ENCODE measurements around the gene ETHE1.

The ETHE1 gene

GRCh38 chr19:43489979-43490599 lies 36.9 kb downstream of the ETHE1 start:
- H3K27ac ChIP-seq (ENCODE audit: low read depth, low read length) = no peak overlapping the region
- H3K4me1 ChIP-seq (ENCODE audit: control insufficient read depth, insufficient read depth, low read length) = no peaks in the 10 kb centered on the region
- H3K4me3 ChIP-seq (ENCODE audit: low read length) = no peak overlapping the region
- H3K36me3 ChIP-seq (ENCODE audit: control insufficient read depth, insufficient read depth, low read length) = peaks cover under 1% of the 10 kb centered on the region
- no peak overlapping the region for H3K9ac ChIP-seq (ENCODE audit: low read length)
- H3K27me3 ChIP-seq (ENCODE audit: control insufficient read depth, insufficient read depth, low read length) = no peaks in the 10 kb centered on the region

GRCh38 chr19:43489310-43489709 lies 37.7 kb downstream of the ETHE1 start:
- Histone ChIP-seq H3K27ac (ENCODE audit: low read depth, low read length) (no peak overlapping the region), H3K4me1 (ENCODE audit: control insufficient read depth, insufficient read depth, low read length) (no peaks in the 10 kb centered on the region), H3K9ac (ENCODE audit: low read length) (no peak overlapping the region), H3K27me3 (ENCODE audit: control insufficient read depth, insufficient read depth, low read length) (no peaks in the 10 kb centered on the region), H3K36me3 (ENCODE audit: control insufficient read depth, insufficient read depth, low read length) (no peaks in the 10 kb centered on the region), H3K4me3 (ENCODE audit: low read length) (no peak overlapping the region)

GRCh38 chr19:43488179-43488578 lies 38.8 kb downstream of the ETHE1 start:
- H3K4me3 ChIP-seq (ENCODE audit: low read length) = no peak overlapping the region
- no peak overlapping the region for H3K27ac ChIP-seq (ENCODE audit: low read depth, low read length)

GRCh38 chr19:43486412-43486811 lies 40.6 kb downstream of the ETHE1 start:
- H3K4me1 ChIP-seq (ENCODE audit: control insufficient read depth, insufficient read depth, low read length) = no peaks in the 10 kb centered on the region
- no peaks in the 10 kb centered on the region for H3K27me3 ChIP-seq (ENCODE audit: control insufficient read depth, insufficient read depth, low read length)
- H3K9ac ChIP-seq (ENCODE audit: low read length) = no peak overlapping the region
- no peak overlapping the region for H3K27ac ChIP-seq (ENCODE audit: low read depth, low read length)
- no peak overlapping the region for H3K4me3 ChIP-seq (ENCODE audit: low read length)
- no peaks in the 10 kb centered on the region for H3K36me3 ChIP-seq (ENCODE audit: control insufficient read depth, insufficient read depth, low read length)

More at GRCh38 chr19:43488179-43488578, 38.8 kb downstream of the ETHE1 start:
- no peaks in the 10 kb centered on the region for H3K36me3 ChIP-seq (ENCODE audit: control insufficient read depth, insufficient read depth, low read length)
- no peaks in the 10 kb centered on the region for H3K4me1 ChIP-seq (ENCODE audit: control insufficient read depth, insufficient read depth, low read length)
- H3K27me3 ChIP-seq (ENCODE audit: control insufficient read depth, insufficient read depth, low read length) = no peaks in the 10 kb centered on the region
- no peak overlapping the region for H3K9ac ChIP-seq (ENCODE audit: low read length)

- Histone ChIP-seq H3K27ac (ENCODE audit: low read depth, low read length) (no peak overlapping the region), H3K4me1 (ENCODE audit: control insufficient read depth, insufficient read depth, low read length) (no peaks in the 10 kb centered on the region), H3K4me3 (ENCODE audit: low read length) (no peak overlapping the region), H3K36me3 (ENCODE audit: control insufficient read depth, insufficient read depth, low read length) (no peaks in the 10 kb centered on the region), H3K27me3 (ENCODE audit: control insufficient read depth, insufficient read depth, low read length) (no peaks in the 10 kb centered on the region), H3K9ac (ENCODE audit: low read length) (no peak overlapping the region)
Measured at GRCh38 chr19:43485951-43486350, 41.0 kb downstream of the ETHE1 start.

GRCh38 chr19:43483281-43483680 lies 43.7 kb downstream of the ETHE1 start:
- Histone ChIP-seq H3K36me3 (ENCODE audit: control insufficient read depth, insufficient read depth, low read length) (no peaks in the 10 kb centered on the region), H3K27me3 (ENCODE audit: control insufficient read depth, insufficient read depth, low read length) (no peaks in the 10 kb centered on the region), H3K9ac (ENCODE audit: low read length) (no peak overlapping the region), H3K4me1 (ENCODE audit: control insufficient read depth, insufficient read depth, low read length) (no peaks in the 10 kb centered on the region), H3K27ac (ENCODE audit: low read depth, low read length) (no peak overlapping the region), H3K4me3 (ENCODE audit: low read length) (no peak overlapping the region)

GRCh38 chr19:43482193-43482592 lies 44.8 kb downstream of the ETHE1 start:
- H3K9ac ChIP-seq (ENCODE audit: low read length) = no peak overlapping the region
- H3K36me3 ChIP-seq (ENCODE audit: control insufficient read depth, insufficient read depth, low read length) = peaks cover 2% of the 10 kb centered on the region
- H3K27ac ChIP-seq (ENCODE audit: low read depth, low read length) = no peak overlapping the region
- H3K27me3 ChIP-seq (ENCODE audit: control insufficient read depth, insufficient read depth, low read length) = no peaks in the 10 kb centered on the region
- H3K4me1 ChIP-seq (ENCODE audit: control insufficient read depth, insufficient read depth, low read length) = no peaks in the 10 kb centered on the region
- H3K4me3 ChIP-seq (ENCODE audit: low read length) = no peak overlapping the region

- Histone ChIP-seq H3K4me3 (ENCODE audit: low read length) (no peak overlapping the region), H3K9ac (ENCODE audit: low read length) (no peak overlapping the region), H3K27ac (ENCODE audit: low read depth, low read length) (no peak overlapping the region), H3K36me3 (ENCODE audit: control insufficient read depth, insufficient read depth, low read length) (peaks cover 2% of the 10 kb centered on the region), H3K4me1 (ENCODE audit: control insufficient read depth, insufficient read depth, low read length) (no peaks in the 10 kb centered on the region), H3K27me3 (ENCODE audit: control insufficient read depth, insufficient read depth, low read length) (no peaks in the 10 kb centered on the region)
Measured at GRCh38 chr19:43481701-43482100, 45.3 kb downstream of the ETHE1 start.

GRCh38 chr19:43480574-43480973 lies 46.4 kb downstream of the ETHE1 start:
- Histone ChIP-seq H3K9ac (ENCODE audit: low read length) (no peak overlapping the region), H3K27me3 (ENCODE audit: control insufficient read depth, insufficient read depth, low read length) (no peaks in the 10 kb centered on the region), H3K4me1 (ENCODE audit: control insufficient read depth, insufficient read depth, low read length) (no peaks in the 10 kb centered on the region), H3K36me3 (ENCODE audit: control insufficient read depth, insufficient read depth, low read length) (peaks cover 2% of the 10 kb centered on the region), H3K27ac (ENCODE audit: low read depth, low read length) (no peak overlapping the region), H3K4me3 (ENCODE audit: low read length) (no peak overlapping the region)

GRCh38 chr19:43479961-43480561 lies 46.9 kb downstream of the ETHE1 start:
- Histone ChIP-seq H3K27me3 (ENCODE audit: control insufficient read depth, insufficient read depth, low read length) (no peaks in the 10 kb centered on the region), H3K27ac (ENCODE audit: low read depth, low read length) (no peak overlapping the region), H3K36me3 (ENCODE audit: control insufficient read depth, insufficient read depth, low read length) (peaks cover 2% of the 10 kb centered on the region), H3K4me3 (ENCODE audit: low read length) (no peak overlapping the region), H3K9ac (ENCODE audit: low read length) (no peak overlapping the region), H3K4me1 (ENCODE audit: control insufficient read depth, insufficient read depth, low read length) (no peaks in the 10 kb centered on the region)

GRCh38 chr19:43479226-43479625 lies 47.8 kb downstream of the ETHE1 start:
- H3K4me1 ChIP-seq (ENCODE audit: control insufficient read depth, insufficient read depth, low read length) = peaks cover 3% of the 10 kb centered on the region
- H3K36me3 ChIP-seq (ENCODE audit: control insufficient read depth, insufficient read depth, low read length) = peaks cover 2% of the 10 kb centered on the region
- H3K9ac ChIP-seq (ENCODE audit: low read length) = no peak overlapping the region
- no peak overlapping the region for H3K27ac ChIP-seq (ENCODE audit: low read depth, low read length)
- H3K4me3 ChIP-seq (ENCODE audit: low read length) = no peak overlapping the region
- H3K27me3 ChIP-seq (ENCODE audit: control insufficient read depth, insufficient read depth, low read length) = no peaks in the 10 kb centered on the region

GRCh38 chr19:43478323-43478722 lies 48.7 kb downstream of the ETHE1 start:
- Histone ChIP-seq H3K27ac (ENCODE audit: low read depth, low read length) (no peak overlapping the region), H3K36me3 (ENCODE audit: control insufficient read depth, insufficient read depth, low read length) (peaks cover 2% of the 10 kb centered on the region), H3K9ac (ENCODE audit: low read length) (no peak overlapping the region), H3K4me1 (ENCODE audit: control insufficient read depth, insufficient read depth, low read length) (peaks cover 3% of the 10 kb centered on the region), H3K27me3 (ENCODE audit: control insufficient read depth, insufficient read depth, low read length) (no peaks in the 10 kb centered on the region), H3K4me3 (ENCODE audit: low read length) (no peak overlapping the region)

GRCh38 chr19:43476606-43477005 lies 50.4 kb downstream of the ETHE1 start:
- Histone ChIP-seq H3K9ac (ENCODE audit: low read length) (no peak overlapping the region), H3K4me3 (ENCODE audit: low read length) (no peak overlapping the region), H3K4me1 (ENCODE audit: control insufficient read depth, insufficient read depth, low read length) (peaks cover 3% of the 10 kb centered on the region), H3K36me3 (ENCODE audit: control insufficient read depth, insufficient read depth, low read length) (peaks cover 2% of the 10 kb centered on the region), H3K27ac (ENCODE audit: low read depth, low read length) (no peak overlapping the region), H3K27me3 (ENCODE audit: control insufficient read depth, insufficient read depth, low read length) (no peaks in the 10 kb centered on the region)
